Fibroblast of lung (primary cell): Measurements from ENCODE around the gene OGG1.
"Not testable (repeated sequence)": the region's sequence is repeated elsewhere in the genome, so short reads cannot be mapped to it uniquely, and the experiment has no call there.

ENCODE experiments used
- CTCF ChIP-seq, 2 donors: IDR thresholded peaks in 1 of 2; conservative IDR thresholded peaks in 1 of 2; 1 replicate in 1 of 2; 2 replicates in 1 of 2; pipeline ENCODE4 v1.5.1; 2011 to 2012; ENCODE audit warnings: low read length in 2 of 2, control low read depth in 1 of 2, inconsistent platforms in 1 of 2, low read depth in 1 of 2, mild to moderate bottlenecking in 1 of 2
- EZH2 ChIP-seq: IDR thresholded peaks from 2 replicates; pipeline ENCODE4 v1.5.1; 2012; ENCODE audit warnings: low read length, control low read depth, mild to moderate bottlenecking; ENCODE audit errors: missing control alignments

DNA sequence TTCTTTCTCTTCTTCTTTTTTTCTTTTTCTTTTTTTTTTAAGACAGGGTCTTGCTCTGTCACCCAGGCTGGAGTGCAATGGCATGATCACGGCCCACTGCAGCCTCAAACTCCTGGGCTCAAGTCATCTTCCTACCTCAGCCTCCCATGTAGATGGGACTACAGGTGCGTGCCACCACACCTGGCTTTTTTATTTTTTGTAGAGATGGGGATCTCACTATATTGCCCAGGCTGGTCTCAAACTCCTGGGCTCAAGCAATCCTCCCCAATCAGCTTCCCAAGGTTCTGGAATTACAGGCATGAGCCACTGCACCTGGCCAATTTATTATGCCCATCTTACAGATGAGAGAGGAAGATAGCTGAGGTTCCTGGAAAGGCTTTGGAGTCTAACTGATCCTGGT lies 21.3 kb downstream of the OGG1 start:
- not testable (repeated sequence) for TF ChIP-seq CTCF (conservative IDR thresholded peaks at IDR 0.05 in 1 of 2, IDR thresholded peaks at IDR 0.05 in 1 of 2; ENCODE audit: low read depth in 1 of 2, low read length in 2 of 2); EZH2
